HG03571 (cell line): ENCODE measurements around the gene B3GLCT.
"Not testable (repeated sequence)": the region's sequence is repeated elsewhere in the genome, so short reads cannot be mapped to it uniquely, and the experiment has no call there.

ENCODE experiments used
- ATAC-seq: cut with Tn5 transposase; IDR thresholded peaks from one replicate; pipeline ENCODE4 v1.9.1; 2021; ENCODE audit not compliant: unreplicated experiment

The B3GLCT gene

GRCh38 chr13:31339616-31340015, 139.8 kb downstream of the B3GLCT start:
- not testable (repeated sequence) for ATAC-seq

DNA sequence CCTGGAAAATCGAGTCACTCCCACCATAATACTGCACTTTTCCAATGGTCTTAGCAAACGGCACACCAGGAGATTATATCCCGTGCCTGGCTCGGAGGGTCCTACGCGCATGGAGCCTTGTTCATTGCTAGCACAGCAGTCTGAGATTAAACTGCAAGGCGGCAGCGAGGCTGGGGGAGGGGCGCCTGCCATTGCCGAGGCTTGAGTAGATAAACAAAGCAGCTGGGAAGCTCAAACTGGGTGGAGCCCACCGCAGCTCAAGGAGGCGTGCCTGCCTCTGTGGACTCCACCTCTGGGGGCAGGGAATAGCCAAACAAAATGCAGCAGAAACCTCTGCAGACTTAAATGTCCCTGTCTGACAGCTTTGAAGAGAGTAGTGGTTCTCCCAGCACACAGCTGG, 141.1 kb downstream of the B3GLCT start:
- ATAC-seq = not testable (repeated sequence)

- ATAC-seq = no peak
These were observed 147.1 kb downstream of the B3GLCT start for GRCh38 chr13:31346891-31347290.

- no peak for ATAC-seq
These were observed 149.4 kb downstream of the B3GLCT start for GRCh38 chr13:31349156-31349555.

- no peak for ATAC-seq
These were observed 150.8 kb downstream of the B3GLCT start for GRCh38 chr13:31350560-31350959.

DNA sequence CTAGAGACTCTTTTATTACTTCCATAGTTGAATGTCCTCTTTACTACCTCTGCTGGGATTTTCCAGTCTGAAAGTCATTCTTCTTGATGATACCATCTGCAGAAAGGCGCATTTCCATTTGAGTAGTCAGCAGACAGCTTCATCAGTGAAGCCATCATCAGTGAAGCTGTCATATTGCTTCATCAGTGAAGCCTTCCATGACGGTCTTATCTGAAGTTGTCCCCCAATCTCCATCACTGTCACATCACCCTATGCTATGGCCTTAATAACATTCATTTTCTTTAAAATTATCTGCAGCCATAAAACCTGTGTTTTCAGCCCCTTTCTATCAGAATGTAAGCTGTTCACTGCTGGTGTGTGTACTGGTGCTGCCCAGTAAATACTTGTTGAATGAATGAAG, 151.6 kb downstream of the B3GLCT start:
- no peak for ATAC-seq

- no peak for ATAC-seq
These were observed 152.7 kb downstream of the B3GLCT start for GRCh38 chr13:31352467-31352866.

DNA sequence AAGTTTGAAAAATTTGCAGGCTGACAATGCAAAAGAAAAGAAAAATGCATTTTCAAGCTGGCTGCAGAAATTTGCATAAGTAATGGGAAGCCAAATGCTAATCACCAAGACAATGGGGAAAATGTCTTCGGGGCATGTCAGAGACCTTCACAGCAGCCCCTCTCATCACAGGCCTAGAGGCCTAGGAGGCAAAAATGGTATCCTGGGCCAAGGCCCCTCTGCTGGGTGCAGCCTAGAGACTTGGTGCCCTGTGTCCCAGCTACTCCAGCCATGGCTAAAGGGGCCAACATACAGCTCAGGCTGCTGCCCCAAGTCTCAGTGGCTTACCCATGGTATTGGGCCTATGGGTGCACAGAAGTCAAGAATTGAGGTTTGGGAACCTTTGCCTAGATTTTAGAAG, 155.2 kb downstream of the B3GLCT start:
- no peak for ATAC-seq

- no peak for ATAC-seq
These were observed 157.2 kb downstream of the B3GLCT start for GRCh38 chr13:31356991-31357390.

- no peak for ATAC-seq
These were observed 157.8 kb downstream of the B3GLCT start for GRCh38 chr13:31357581-31357980.

DNA sequence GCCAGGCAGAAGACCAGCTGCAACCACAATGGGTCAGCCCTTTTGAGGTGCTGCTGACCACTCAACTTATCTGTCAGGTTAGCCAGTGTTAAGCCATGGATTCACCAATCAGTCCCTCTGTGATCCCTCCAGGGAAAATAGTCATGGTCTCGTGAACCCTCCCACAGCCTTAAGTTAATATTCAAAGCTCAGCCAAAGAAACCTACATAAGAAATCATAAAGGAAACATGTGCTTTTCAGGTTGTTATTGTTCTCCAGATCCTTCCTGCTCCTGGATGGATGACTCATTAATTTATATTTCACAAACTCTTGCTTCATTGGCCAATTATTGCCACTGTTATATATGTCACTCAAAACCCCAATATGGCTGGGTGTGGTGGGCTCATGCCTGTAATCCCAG, 161.9 kb downstream of the B3GLCT start:
- ATAC-seq = no peak

GRCh38 chr13:31365630-31366029, 165.9 kb downstream of the B3GLCT start:
- ATAC-seq = no peak

DNA sequence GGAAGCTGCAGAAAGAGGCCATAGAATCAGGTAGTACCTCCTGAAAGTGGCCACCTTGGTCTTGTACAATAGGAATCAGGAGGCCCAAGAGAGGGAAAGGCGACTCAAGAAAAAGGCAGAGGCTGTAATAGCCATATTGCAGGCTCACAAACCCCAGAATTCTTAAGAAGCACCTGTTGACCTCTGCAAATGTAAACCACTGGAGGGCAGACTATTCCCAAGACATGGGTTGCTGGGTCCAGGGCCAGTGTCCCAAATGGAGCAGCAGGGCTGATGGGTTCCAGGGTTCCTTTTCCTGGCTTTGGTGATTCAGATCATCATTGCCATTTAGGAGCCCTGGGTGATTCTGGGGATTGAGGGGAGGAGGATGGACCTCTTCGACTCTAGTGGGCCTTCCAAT, 167.6 kb downstream of the B3GLCT start:
- no peak for ATAC-seq

DNA sequence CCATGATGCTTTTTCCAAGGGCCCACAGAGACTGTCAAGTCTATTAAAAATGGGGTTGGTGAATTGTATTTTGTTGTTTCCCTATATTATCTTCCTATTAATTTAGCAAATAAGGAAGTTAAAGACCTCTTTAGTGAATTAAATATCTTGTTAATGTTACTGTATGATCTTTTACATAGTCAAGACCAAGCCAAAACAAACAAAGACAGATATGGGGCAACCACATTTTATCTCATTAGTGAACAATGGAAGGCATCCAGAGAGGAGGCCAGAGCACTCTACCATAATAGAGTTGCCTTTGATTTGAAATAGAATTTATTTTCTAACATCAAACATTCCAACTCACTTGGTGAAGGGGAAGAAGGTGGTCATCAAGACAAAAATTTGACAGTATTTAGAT, 169.4 kb downstream of the B3GLCT start:
- ATAC-seq = no peak

- ATAC-seq = no peak
These were observed 172.7 kb downstream of the B3GLCT start for GRCh38 chr13:31372454-31372853.

DNA sequence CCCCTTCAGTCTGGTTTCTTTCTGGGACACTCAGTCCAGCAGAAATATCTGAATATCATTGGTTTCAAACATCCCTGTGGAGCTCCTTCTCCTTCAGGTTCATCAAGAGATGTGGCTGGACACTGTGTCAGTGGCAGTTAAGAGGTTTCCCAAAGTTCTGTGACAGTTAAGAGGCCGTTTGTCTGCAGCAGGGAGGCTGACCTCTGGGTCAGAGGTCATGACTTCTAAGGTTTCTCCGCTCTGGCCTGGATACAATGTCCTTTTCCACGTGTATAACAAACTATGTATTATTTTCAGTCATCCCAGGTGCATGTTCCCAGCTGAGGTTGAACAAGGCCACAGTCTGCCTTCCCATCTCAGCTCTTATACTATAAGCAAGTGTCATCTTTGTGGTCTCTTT, 174.9 kb downstream of the B3GLCT start:
- no peak for ATAC-seq

GRCh38 chr13:31377946-31378345, 178.2 kb downstream of the B3GLCT start:
- no peak for ATAC-seq

DNA sequence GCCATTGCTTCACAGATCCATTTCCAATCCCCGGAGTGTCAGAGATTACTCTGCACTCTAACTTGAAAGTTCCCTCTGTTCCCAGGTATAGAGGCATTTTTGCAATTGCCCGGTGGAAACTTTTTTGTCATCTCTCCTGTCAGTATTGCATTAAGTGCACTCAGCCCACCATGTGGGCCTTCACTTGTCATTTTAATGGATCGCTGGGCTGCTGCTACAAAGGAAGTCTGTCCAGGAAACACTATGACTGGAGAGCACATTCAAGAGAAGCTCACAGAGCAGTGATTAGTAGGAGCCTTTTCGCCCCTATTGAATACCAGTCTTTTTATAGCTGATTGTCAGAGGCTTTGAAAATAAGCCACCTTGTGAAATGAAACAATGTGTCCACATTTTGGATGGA, 180.9 kb downstream of the B3GLCT start:
- ATAC-seq = no peak
